GM12875 (cell line): ENCODE data around the gene NDUFB6.

ENCODE experiments used
- H3K4me3 ChIP-seq: one replicate; pipeline ENCODE4 v1.5.1; 2011; ENCODE audit warnings: low read depth, low read length, control low read depth
- TF ChIP-seq, protein P1 (sequence below): IDR thresholded peaks from 2 replicates; pipeline ENCODE4 v1.5.1; 2011; ENCODE audit warnings: low read depth, mild to moderate bottlenecking, control low read depth, inconsistent platforms, low read length, moderate library complexity, borderline replicate concordance; ENCODE audit not compliant: insufficient read depth

The NDUFB6 gene

GRCh38 chr9:32518276-32518675, 54.7 kb downstream of the NDUFB6 start:
- no peak overlapping the region for H3K4me3 ChIP-seq
- TF ChIP-seq, protein P1, sequence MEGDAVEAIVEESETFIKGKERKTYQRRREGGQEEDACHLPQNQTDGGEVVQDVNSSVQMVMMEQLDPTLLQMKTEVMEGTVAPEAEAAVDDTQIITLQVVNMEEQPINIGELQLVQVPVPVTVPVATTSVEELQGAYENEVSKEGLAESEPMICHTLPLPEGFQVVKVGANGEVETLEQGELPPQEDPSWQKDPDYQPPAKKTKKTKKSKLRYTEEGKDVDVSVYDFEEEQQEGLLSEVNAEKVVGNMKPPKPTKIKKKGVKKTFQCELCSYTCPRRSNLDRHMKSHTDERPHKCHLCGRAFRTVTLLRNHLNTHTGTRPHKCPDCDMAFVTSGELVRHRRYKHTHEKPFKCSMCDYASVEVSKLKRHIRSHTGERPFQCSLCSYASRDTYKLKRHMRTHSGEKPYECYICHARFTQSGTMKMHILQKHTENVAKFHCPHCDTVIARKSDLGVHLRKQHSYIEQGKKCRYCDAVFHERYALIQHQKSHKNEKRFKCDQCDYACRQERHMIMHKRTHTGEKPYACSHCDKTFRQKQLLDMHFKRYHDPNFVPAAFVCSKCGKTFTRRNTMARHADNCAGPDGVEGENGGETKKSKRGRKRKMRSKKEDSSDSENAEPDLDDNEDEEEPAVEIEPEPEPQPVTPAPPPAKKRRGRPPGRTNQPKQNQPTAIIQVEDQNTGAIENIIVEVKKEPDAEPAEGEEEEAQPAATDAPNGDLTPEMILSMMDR: no peak

DNA sequence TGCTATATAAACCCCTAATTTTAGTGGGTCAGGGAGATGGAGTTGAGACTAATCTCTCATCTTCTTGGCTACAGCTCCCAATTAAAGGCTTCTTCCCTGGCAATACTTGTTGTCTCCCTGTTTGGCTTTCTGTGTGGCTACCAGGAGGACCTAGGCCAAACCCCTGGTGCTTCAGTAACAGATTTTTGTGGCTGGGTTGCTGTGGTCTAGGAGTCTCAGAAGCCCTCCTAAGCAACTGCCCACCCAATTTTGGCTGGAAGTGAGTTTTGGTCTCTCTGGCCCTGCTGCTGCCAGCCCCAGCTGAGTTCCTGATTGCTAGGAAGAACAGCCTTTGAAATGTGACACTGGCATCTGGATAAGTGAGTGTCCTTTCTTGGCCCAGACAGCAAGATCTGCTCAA, 56.7 kb downstream of the NDUFB6 start:
- TF ChIP-seq, protein P1: no peak
- H3K4me3 ChIP-seq: no peak overlapping the region

GRCh38 chr9:32508728-32509127, 64.2 kb downstream of the NDUFB6 start:
- no peak overlapping the region for H3K4me3 ChIP-seq
- TF ChIP-seq, protein P1: no peak

DNA sequence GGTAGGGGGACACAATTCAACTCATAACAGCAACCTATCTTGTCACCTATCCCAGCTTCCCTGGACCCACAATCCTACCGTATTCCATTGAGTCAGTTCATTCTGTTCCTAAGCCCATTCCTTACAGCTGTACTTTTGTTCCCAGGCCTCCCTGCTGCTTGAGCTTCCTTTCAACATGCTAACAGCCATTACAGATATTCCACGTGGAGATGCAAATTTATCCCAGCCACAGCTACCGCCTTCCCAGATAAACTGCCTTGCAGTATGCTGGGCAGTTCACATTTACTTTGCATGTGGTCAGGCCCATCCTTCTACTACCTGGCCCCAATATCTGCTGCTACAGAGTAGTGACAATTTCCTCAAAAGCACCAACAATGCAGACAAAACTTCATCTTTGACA, 70.0 kb downstream of the NDUFB6 start:
- TF ChIP-seq, protein P1: no peak
- H3K4me3 ChIP-seq: no peak overlapping the region
